ENCODE results near the gene MUC5AC. TPM values are rescaled to one million over a fixed set of nuclear protein-coding genes. Genes with fewer than 3 reads are reported as not detected.
"Not testable (repeated sequence)": the region's sequence is repeated elsewhere in the genome, so short reads cannot be mapped to it uniquely, and the experiment has no call there.

Gene MUC5AC
- total and polyA plus RNA-seq, 2 experiments from 2014 or later, result not detected

GRCh38 chr11:1171223-1171984 is 13.7 kb downstream of the MUC5AC start:
- TF ChIP-seq CTCF (IDR thresholded peaks at IDR 0.05; ENCODE audit: low read depth, low read length), result no peak
- no peak overlapping the region for H3K27ac ChIP-seq
- no peak overlapping the region for H3K4me3 ChIP-seq
- no peaks in the 10 kb centered on the region for H3K27me3 ChIP-seq
- H3K9me3 ChIP-seq (ENCODE audit: low read depth), result no peaks in the 10 kb centered on the region
- H3K36me3 ChIP-seq, result no peaks in the 10 kb centered on the region
- no peak for DNase-seq (ENCODE audit: low read depth in 1 of 2, low spot score in 1 of 2)
- no peaks in the 10 kb centered on the region for H3K4me1 ChIP-seq (ENCODE audit: low read depth)

- Histone ChIP-seq H3K4me3 (no peak overlapping the region), H3K27me3 (no peaks in the 10 kb centered on the region), H3K9me3 (ENCODE audit: low read depth) (no peaks in the 10 kb centered on the region), H3K36me3 (no peaks in the 10 kb centered on the region), H3K4me1 (ENCODE audit: low read depth) (no peaks in the 10 kb centered on the region), H3K27ac (no peak overlapping the region)
- TF ChIP-seq CTCF (IDR thresholded peaks at IDR 0.05; ENCODE audit: low read depth, low read length), result no peak
- no peak for DNase-seq (ENCODE audit: low read depth in 1 of 2, low spot score in 1 of 2)
Observed at GRCh38 chr11:1171985-1172728, 14.4 kb downstream of the MUC5AC start.

- Histone ChIP-seq H3K9me3 (ENCODE audit: low read depth) (no peaks in the 10 kb centered on the region), H3K27ac (no peak overlapping the region), H3K27me3 (no peaks in the 10 kb centered on the region), H3K36me3 (no peaks in the 10 kb centered on the region), H3K4me1 (ENCODE audit: low read depth) (no peaks in the 10 kb centered on the region), H3K4me3 (no peak overlapping the region)
- no peak for DNase-seq (ENCODE audit: low read depth in 1 of 2, low spot score in 1 of 2)
- TF ChIP-seq CTCF (IDR thresholded peaks at IDR 0.05; ENCODE audit: low read depth, low read length), result no peak
Observed at GRCh38 chr11:1172729-1173117, 15.0 kb downstream of the MUC5AC start.

- not testable (repeated sequence) for H3K4me1 ChIP-seq (ENCODE audit: low read depth); H3K27ac ChIP-seq; H3K4me3 ChIP-seq; H3K27me3 ChIP-seq; DNase-seq (ENCODE audit: low read depth in 1 of 2, low spot score in 1 of 2); H3K9me3 ChIP-seq (ENCODE audit: low read depth); H3K36me3 ChIP-seq
Observed at GRCh38 chr11:1173396-1173795, 15.6 kb downstream of the MUC5AC start.

GRCh38 chr11:1174441-1175370 is 17.0 kb downstream of the MUC5AC start:
- no peak for TF ChIP-seq CTCF (IDR thresholded peaks at IDR 0.05; ENCODE audit: low read depth, low read length)
- Histone ChIP-seq H3K9me3 (ENCODE audit: low read depth) (no peaks in the 10 kb centered on the region), H3K27ac (no peak overlapping the region), H3K4me1 (ENCODE audit: low read depth) (no peaks in the 10 kb centered on the region), H3K4me3 (no peak overlapping the region), H3K36me3 (no peaks in the 10 kb centered on the region), H3K27me3 (no peaks in the 10 kb centered on the region)
- no peak for DNase-seq (ENCODE audit: low read depth in 1 of 2, low spot score in 1 of 2)

Data from cardiac muscle cell (in vitro differentiated cells and primary cell).